Transverse colon (tissue), 4 donors: ENCODE measurements around the gene DPF3.

ENCODE experiments used
- POLR2A ChIP-seq: fragments of 450-650 bp; IDR thresholded peaks from one replicate; pipeline ENCODE4 v1.6.1; 2016; ENCODE audit warnings: antibody characterized with exemption, mild to moderate bottlenecking, moderate library complexity
- POLR2AphosphoS5 ChIP-seq, 3 donors: sonication (generic); formaldehyde crosslinking; IDR thresholded peaks; one replicate each; pipeline ENCODE4 v1.6.1; 2016; ENCODE audit warnings: antibody characterized with exemption in 3 of 3
- TF ChIP-seq, protein P1 (sequence below), 5 experiments: fragments of 200-600 bp in 3 of 5; fragments of 450-650 bp in 2 of 5; sonication (generic) in 3 of 5; IDR thresholded peaks; 1 replicate in 2 of 5; 2 replicates in 3 of 5; pipeline ENCODE4 v1.5.1; 2016 to 2017; ENCODE audit warnings: antibody characterized with exemption in 5 of 5, inconsistent platforms in 3 of 5, mild to moderate bottlenecking in 2 of 5, moderate library complexity in 1 of 5

DNA sequence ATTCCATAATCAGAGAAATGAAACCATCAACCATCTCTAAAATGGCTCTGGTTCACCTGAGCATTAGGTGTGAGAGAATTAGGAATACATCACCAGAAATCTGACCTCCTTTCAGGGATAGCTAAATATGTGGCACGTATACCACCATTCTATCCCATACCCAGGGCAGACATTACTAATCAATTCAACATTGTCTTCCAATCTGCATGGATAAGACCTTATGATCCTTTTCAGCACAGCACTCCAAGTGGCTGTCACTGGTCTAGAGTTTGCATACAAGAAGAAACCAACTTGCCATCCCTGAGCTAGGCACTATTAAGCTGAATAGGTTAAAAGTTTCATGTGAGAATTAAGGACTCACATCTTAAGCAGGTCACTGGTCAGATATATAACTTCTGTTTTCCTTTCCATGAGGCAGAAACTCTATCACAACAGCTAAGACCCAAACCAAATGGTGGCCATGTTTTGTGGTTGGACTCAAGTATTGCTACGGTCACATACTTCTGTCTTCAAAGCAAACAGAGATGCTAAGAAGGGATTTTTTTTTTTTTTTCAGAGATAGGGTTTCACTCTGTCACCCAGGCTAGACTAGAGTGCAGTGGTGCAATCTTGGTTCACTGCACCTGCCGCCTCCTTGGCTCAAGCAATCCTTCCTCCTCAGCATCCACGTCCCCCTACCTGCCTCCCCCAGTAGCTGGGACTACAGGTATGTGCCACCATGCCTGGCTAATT lies 249.0 kb downstream of the DPF3 start:
- TF ChIP-seq, protein P1, sequence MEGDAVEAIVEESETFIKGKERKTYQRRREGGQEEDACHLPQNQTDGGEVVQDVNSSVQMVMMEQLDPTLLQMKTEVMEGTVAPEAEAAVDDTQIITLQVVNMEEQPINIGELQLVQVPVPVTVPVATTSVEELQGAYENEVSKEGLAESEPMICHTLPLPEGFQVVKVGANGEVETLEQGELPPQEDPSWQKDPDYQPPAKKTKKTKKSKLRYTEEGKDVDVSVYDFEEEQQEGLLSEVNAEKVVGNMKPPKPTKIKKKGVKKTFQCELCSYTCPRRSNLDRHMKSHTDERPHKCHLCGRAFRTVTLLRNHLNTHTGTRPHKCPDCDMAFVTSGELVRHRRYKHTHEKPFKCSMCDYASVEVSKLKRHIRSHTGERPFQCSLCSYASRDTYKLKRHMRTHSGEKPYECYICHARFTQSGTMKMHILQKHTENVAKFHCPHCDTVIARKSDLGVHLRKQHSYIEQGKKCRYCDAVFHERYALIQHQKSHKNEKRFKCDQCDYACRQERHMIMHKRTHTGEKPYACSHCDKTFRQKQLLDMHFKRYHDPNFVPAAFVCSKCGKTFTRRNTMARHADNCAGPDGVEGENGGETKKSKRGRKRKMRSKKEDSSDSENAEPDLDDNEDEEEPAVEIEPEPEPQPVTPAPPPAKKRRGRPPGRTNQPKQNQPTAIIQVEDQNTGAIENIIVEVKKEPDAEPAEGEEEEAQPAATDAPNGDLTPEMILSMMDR (IDR thresholded peaks at IDR 0.05) = no peak
- no peak for TF ChIP-seq POLR2A
- TF ChIP-seq POLR2AphosphoS5 (IDR thresholded peaks at IDR 0.05) = no peak
